Stimulated activated CD4-positive, alpha-beta T cell treated with anti-CD3 and anti-CD28 coated beads, Interleukin-1b, Interleukin-23, amount 100 ng/mL, for 4 hours (primary cell): Measurements from ENCODE around the gene ROM1.
"Not testable (repeated sequence)": the region's sequence is repeated elsewhere in the genome, so short reads cannot be mapped to it uniquely, and the experiment has no call there.

Source experiments
- DNase-seq, 2 donors: peaks; one replicate each; pipeline ENCODE4 v3.0.0-alpha.2; 2020; ENCODE audit warnings: low read depth in 2 of 2

ROM1 gene, protein sequence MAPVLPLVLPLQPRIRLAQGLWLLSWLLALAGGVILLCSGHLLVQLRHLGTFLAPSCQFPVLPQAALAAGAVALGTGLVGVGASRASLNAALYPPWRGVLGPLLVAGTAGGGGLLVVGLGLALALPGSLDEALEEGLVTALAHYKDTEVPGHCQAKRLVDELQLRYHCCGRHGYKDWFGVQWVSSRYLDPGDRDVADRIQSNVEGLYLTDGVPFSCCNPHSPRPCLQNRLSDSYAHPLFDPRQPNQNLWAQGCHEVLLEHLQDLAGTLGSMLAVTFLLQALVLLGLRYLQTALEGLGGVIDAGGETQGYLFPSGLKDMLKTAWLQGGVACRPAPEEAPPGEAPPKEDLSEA

DNA sequence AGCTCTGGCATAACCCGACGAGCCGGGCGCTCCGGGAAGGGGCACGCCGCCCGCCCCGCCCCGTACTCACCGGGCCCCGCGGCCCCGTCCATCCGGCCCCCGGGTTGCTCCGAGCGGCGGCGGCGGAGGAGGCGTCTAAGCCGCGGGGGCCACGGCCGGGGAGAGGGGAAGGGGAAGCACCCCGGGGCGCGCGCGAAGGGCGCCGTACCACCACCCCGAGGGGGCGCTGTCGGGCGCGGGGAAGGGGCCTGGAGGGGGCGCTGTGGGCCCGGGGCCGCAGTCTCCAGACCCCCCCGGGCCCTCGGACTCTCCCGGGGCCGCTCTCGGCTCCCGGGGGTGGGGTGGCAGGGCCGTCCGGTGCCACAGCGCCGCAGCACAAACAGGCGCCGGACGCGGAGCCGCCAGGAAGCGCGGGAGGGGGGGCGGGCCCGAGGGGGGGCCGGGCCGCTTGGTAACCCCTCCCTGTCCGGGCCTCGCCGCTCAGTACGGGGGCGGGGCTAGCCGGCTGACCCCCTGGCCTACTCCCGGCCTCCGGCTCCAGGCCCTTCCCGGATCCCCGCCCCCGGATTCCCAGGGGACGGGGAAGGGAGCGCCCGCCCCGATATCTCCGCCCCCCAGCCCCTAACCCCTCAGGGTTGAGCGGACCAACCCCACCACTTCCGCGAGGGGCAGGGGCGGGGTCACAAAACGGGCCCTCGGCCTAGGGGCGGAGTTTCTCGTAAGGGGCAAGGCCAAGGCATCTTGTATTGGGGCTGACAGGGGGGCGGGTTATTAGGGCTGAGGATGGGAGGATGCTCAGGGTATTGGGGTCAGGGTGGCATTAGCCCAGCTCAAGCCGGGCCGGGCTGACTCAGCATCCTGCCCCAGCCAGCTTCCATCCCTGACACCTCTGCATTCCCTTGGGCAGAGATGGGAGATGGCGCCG lies at the start of gene ROM1, which contains the start of gene EML3:
TSS of gene ROM1 (plus strand) at position 892 of the 925 bp plus-strand sequence. CDS start at position 917, 25 bp downstream.
TSS of gene EML3 (minus strand) at position 410 of the 925 bp plus-strand sequence. CDS start at position 92, 318 bp downstream.
- DNase-seq: peak; percentile 82 to 85

DNA sequence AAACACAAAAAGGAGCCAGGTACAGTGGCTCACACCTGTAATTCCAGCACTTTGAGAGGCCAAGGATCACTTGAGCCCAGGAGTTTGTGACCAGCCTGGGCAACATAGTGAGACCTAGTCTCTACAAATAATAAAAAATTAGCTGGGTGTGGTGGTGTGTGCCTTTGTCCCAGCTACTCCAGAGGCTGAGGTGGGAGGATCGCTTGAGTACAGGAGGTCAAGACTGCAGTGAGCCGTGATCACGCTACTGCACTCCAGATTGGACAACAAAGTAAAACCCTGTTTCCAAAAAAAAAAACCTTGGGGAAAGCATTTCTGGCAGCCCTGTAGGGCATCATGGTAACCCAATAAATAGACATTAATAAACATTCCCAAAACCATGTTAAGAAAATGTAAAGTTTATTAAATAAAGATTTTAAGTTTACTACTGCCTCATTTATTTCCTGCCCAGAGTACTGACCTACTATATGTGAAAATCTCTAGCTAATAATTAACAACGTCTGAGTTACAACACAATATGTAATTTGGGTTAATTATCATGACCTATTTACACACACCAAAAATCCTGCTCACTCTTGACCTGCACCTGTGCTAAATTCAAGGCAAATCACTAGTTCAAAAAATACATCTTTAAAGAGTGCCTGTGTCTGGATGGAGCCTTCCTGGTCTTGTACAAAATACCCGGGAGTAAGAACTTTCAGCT lies 47.8 kb upstream of the ROM1 start:
- no peak for DNase-seq

DNA sequence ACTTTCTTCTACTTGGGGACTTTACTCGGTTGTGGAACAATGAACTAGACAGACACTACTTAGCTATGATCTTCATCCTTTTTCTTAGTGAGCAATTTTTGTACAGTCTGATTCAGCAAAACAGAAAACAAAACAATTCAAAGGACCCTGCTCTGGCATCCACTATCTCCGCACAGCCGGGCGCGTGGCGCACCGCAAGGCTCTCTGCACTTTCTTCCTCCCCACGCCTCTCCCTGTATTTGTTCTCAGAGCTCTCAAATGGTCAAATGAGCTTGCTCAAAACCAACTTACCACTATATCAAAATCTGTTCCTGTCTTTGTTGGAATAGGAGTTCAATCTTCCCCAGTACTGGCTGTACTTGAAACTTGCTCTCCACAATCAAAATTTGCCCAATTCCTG lies 46.8 kb upstream of the ROM1 start:
- DNase-seq: no peak

DNA sequence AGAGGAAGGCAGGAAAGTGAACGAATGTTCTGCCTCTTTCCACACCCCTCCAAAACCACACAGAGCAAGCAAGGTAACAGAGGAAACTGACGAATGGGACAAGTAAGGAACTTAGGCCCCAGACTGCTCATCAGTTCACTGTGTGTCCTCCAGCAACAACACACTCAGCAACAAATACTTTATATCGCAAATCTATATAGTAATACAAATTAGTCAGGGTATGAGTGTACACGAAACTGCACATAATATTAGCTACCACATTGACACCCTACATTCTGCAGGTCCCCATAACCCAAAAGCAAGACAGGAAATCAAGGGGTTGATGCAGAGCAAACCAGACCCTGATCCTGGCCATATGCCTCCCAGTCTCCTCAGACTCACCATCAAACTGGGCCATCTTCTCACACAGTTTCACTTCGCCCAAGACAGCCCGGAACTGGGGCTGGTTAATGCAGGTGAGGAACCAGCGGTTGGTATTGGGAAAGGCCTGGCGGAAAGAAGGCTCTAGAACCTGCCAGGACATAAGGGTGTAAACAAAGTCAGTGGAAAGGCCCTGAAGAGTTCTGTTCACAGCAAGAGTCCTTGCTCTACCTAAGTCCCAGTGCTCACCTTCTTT lies 45.9 kb upstream of the ROM1 start:
- DNase-seq: no peak

DNA sequence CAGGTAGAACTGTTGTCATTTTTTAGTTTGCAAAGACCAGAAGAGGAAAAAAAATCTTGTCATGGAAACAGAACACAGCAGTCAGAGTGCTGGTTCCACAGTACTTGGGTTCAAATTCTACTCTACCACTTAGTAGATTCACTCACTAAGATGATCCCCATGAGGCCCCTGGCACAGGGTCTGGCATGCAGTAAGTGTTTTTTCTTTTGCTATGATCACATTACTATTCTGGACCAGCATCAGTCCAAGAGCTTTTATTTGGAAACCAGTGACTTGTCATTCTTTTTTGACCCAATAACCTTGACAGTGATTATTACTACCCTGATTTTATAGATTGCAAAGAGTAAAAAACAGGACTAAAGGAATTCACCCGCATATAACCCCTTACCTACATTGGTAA lies 43.4 kb upstream of the ROM1 start:
- DNase-seq: no peak

DNA sequence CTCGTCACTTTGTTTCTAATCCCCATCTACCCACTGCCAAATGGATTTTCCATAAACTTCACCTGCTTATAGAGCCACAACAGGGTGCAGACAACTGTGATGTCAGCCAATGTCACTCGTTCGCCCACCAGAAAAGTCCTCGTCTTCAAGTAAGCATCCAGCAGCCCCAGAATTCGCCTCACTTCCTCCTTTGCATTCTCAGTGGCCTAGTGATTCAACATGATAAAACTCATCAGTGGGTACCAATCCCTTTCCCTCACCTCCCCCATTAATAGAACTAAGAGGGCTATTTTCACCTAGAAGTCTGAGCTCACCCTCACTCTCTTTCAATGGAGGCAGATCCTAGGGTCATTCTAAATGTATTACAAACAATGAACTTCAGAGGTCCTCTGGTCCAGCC lies 42.2 kb upstream of the ROM1 start:
- not testable (repeated sequence) for DNase-seq

DNA sequence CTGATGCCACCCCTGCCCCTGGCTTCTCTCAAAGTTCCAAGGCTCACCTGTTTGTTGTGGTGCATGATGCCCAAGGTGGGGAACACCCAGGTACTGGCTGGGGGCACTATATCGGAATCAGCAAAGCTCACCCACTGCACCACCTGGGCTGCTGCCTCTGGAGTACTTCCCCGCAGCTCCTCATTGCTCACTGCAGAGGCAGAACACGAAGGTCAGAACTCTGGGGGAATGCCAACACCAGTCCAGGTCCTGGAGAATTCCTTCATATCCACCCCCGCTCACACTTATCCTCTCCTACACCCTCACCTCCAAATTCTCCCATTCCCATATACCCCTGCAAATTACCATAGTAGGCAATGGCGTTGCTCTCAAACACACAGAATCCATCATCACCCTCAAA lies 41.6 kb upstream of the ROM1 start:
- DNase-seq: not testable (repeated sequence)

DNA sequence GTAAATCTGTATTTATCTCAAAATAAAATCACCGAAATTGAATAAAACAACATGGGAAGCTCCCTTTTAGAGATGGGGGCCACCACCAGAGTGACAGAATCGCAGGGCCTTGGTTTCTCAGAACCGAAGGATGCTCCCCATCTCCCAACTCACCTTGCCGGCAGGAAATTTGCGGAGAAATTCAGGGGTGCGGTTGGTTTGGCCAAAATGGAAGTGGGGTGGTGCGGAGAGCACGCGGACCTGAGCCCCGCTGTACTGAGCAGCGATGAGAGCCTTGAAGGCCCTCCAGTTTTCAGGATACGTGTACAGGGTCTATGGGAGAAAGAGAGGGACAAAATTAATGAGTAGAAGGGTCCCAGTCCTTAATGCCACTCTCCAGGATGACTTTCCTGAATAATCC lies 40.6 kb upstream of the ROM1 start:
- DNase-seq: no peak

DNA sequence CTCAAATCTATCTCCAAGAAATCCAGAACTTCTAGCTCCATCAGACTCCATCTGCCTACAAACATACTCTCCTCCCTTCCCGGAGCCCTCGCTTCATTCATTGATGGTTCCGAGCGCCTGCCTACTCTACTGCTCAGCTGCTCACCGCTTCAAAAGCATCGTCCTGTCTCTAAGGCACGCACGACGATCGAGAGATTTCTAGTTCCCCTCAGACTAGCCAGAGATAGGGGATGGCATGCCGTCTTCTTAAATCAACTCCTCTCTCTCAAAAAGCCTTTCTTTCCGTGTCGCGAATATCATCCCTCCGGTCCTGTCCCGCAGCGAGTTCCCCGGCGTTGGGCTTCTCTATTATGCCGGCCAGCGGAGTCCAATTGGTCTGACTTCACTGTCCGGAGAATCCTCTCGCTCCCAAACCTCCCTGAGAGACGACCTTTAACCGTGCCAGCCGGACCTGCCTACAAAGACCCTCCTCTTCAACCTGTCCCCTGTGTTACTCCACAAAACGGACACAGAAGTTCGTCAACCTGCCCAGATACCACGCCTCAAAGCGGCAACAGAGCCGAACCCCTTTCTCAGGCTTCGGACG lies 40.0 kb upstream of the ROM1 start:
- DNase-seq: no peak

DNA sequence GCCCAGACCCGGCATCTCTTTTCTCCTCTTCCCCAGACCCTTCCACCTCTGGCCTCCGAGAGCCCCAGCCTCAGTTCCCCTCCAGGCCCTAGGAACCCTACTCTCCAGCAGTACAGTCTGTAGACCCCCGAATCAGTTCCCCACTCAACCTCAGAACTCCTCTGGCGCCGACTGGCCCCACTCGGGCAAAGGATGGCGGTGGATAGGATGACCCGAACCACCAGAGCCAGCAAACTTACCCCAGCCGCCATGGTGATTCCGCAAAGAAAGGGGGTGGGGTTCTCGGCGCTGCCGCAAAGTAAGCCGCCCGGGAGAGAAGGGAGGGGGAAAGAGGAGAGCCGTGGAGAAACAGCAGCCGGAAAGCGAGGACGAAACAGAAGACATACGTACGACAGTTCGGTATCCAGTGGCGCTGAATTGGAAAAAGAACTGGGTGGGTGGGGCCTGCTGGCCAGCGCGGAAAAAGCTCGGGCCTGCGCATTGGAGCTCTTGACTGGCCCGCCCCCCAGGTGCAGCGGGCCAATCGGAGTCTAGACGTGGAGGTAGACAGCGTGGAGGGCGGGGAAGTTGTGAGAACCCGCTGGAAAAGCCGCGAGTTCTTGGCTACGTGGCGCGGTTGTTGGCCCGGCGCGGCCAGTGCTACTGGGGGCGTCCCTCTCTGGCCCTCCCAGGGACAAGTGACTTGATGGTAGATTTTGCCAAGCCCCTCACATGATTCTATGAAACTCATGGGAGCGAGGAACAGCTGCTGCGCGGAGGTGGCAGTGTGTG lies 39.3 kb upstream of the ROM1 start, which contains the start of gene EEF1G:
TSS of gene EEF1G (minus strand) at position 300 of the 771 bp plus-strand sequence. CDS start at position 251, 49 bp downstream.
- peak; percentile 90 to 96 for DNase-seq

DNA sequence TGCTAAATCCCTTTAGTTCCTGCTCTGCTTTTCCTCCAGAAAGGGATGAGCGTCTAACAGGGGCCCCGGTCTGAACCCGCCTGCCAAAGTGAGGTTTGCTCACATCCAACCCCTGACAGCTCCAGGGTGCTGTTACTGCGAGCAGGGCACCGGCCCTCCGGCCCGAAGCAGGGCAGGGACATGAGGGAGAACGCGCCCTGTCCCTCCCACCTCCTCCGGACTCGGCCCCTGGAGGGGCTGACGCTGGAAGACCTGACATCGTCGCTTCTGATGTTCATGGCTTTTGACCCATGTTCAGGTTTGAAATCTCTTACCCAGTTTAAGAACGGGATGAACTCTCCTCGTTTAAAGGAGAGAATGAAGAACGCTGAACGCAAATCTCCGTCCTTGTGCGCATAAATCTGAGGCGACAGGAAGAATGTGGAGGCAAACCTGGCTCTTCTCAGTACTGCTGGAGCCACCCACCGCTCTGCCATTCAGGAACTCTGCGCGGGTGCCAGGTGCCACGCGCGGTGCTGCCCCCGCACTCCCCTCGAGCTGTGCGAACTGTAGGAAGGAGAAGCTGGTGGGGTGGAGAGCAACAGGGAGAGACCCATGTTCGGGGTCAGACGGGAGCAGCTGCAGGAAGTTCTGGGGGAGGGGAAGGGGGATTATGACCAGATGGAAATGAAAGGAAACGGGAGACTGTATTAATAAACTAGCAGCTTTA lies 38.5 kb upstream of the ROM1 start:
- DNase-seq: no peak

DNA sequence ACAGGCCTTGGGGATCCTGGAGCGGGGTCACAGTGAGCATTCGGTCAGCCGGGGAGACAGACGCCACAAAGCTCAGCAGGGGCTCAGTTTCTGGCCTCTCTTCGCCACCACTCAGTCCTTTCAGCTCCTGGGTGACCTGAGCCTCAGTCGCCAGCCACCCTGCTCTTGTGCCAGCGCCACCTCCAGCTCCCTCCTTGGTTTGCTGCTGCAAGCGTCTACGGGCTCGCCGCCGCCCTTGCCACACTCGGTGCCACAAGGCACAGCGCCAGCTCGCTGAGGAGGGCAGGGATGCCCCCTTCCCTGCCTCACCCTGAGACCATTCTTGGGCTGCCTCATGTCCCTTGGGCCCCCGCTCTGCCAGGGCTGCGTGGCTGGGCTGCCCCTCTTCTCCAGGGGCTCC lies 37.9 kb upstream of the ROM1 start:
- no peak for DNase-seq

DNA sequence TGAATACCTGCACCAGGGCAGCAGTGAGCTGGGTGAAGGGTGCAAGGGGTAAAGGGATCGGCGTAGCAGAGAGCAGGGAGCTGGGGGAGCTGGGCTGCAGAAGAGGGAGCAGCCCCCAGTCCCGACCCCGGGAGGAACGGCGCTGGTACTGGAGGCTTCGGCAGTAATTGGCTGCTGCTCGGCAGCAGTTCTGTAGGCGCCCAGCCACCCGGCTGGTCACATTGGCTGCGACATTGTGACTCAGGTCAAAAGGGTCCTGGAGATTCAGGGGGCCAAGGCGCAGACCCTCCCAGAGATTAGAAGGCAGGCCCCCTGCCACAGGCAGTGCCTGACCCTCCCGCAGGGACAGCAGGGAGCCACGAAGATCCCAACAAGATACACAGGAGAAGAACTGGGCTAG lies 37.2 kb upstream of the ROM1 start:
- no peak for DNase-seq

DNA sequence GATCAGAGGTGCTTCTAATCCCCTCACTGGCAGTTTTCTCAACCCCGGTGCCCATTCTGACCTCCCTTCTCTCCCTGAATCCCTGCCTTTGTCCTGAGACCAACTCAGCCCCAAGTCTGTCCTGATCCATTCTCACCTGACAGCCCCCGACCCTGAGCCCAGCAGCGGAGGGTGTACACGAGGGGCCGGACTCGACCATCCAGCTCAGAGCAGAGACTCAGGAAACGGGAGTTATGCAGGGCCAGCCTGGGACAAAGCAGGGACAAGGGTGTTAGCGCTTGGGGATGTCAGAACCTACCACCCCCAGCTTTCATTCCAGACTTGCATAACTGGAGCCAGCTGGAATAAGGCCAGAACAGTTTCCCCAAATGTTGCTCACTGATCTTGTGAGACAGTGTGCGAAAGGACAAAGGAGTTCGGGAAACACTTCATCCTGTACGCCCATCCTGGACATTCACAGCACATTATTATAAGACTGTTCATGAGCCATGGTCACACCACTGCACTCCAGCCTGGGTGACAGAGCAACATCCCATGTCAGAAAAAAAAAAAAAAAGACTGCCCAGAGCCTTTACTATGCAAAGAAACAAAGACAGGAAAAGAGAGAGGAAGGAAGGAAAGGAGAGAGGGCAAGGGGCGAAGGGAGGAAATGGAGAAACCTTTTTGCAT lies 35.9 kb upstream of the ROM1 start:
- no peak for DNase-seq

DNA sequence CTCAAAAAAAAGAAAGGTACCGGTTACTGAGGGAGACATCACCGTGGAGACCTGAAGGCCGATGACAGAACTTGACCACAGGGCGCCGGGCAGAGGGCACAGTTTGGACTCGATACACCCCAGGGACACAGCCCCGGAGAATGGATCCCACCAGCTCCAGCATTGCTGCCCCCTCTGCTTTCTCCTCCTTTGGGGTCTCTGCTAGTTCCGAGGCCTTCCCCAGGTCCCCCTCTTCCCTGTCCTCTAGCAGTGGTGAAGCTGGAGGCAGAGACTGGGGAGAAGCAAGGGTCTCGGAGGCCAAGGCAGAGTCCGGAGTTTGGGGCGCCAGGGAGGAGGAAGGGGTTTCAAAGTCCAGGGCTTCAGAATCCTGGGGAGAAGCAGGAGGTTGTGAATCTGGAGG lies 34.5 kb upstream of the ROM1 start:
- no peak for DNase-seq

DNA sequence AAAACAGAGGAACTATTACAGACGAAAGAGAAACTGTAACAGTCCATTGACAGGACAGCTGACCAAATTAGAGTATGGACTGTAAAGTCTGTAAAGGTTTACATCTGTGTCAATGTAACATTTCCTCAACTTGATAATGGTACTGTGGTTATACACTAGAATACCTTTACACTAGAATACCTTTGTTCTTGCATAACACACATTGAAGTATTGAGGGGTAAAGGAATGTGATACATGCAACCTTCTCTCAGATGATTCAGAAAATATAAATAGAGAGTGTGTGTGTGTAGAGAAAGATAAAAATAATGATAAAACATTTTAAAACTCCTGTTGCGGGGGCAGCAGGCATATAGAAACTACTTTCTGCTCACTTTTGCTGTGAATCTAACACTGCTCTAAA lies 33.8 kb upstream of the ROM1 start:
- no peak for DNase-seq

DNA sequence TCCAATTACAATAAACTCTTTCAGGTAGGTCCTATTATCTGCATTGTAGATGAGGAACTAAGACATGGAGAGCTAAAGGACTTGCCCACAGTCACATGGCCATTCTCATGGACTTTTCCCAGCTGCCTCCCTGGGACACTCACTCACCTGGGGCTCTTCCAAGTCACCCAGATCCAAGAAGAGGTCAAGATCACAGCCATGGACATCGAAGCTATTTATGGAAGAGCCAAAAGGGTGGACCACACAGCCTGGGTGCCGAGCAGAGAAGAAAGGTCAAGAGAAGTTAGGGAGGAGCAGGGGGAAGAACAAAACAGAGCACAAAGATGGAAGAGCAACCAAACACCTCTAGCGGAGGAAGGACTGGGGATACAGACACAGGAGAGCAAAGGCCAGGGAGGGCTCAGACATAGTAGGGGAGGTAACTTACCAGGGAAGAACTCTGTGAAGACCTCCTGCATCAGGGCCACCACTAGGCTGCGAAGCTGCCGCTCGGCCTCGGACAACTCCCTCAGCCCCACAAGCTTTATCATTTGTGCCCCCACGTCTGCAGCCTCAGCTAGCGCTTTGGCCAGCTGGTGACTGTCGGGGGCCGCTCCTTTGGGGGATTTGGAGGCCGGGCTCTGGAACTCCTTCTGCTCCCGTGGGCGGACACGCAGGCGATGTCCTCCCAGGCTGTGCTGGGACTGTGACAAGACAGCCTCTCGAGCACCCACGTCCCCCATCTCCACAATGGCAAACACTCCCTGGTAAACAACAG lies 31.9 kb upstream of the ROM1 start:
- DNase-seq: no peak

DNA sequence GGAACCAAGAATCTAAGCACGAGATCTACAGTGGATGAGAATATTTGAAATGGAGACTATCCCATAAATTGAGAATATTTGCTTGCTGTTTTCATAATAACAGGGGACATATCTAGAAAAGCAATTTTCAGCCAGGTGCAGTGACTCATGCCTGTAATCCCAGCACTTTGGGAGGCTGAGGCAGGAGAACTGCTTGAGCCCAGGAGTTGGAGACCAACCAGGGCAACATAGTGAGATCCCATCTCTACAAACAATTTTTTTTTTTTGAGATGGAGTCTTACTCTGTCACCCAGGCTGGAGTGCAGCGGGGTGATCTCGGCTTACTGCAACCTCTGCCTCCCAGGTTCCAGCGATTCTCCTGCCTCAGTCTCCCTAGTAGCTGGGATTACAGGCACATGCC lies 31.3 kb upstream of the ROM1 start:
- DNase-seq: not testable (repeated sequence)
